Measurements from ENCODE around the gene CD1B. TPM values are rescaled to one million over a fixed set of nuclear protein-coding genes. Genes with fewer than 3 reads are reported as not detected.
"Not testable (repeated sequence)": the region's sequence is repeated elsewhere in the genome, so short reads cannot be mapped to it uniquely, and the experiment has no call there.

Gene CD1B
- total and polyA plus RNA-seq, 4 donors, result 0.19 TPM; not detected in 3

GRCh38 chr1:158353303-158354075 is 22.2 kb upstream of the CD1B start, which contains the start of gene CD1E (continued):
- TF ChIP-seq ZBTB33 (IDR thresholded peaks at IDR 0.05), result no peak
- no peak for TF ChIP-seq FOXA1 (IDR thresholded peaks at IDR 0.05)
- TF ChIP-seq HNF4G (IDR thresholded peaks at IDR 0.05), result no peak
- no peak for TF ChIP-seq YY1 (IDR thresholded peaks at IDR 0.05)

GRCh38 chr1:158348946-158349345 is 17.6 kb upstream of the CD1B start:
- WGBS, result 92% methylated on average over 24 of the region's 24 CpGs
- not testable (repeated sequence) for H3K9me3 ChIP-seq (ENCODE audit: control insufficient read depth in 4 of 4, low read length in 3 of 4); H3K4me3 ChIP-seq (ENCODE audit: low read depth in 1 of 3, low read length in 3 of 3)

DNA sequence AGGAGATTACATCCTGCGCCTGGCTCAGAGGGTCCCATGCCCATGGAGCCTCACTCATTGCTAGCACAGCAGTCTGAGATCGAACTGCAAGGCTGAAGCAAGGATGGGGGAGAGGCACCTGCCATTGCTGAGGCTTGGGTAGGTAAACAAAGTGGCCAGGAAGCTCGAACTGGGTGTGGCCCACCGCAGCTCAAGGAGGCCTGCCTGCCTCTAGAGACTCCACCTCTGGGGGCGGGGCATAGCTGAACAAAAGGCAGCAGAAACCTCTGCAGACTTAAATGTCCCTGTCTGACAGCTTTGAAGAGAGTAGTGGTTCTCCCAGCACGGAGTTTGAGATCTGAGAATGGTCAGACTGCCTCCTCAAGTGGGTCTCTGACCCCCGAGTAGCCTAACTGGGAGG is 5.1 kb upstream of the CD1B start:
- not testable (repeated sequence) for H3K4me1 ChIP-seq (ENCODE audit: control insufficient read depth in 4 of 4, insufficient read depth in 4 of 4, low read length in 3 of 4); H3K4me3 ChIP-seq (ENCODE audit: low read depth in 1 of 3, low read length in 3 of 3); DNase-seq (ENCODE audit: low spot score); H3K9me3 ChIP-seq (ENCODE audit: control insufficient read depth in 4 of 4, low read length in 3 of 4); H3K36me3 ChIP-seq (ENCODE audit: control insufficient read depth in 4 of 4, insufficient read depth in 3 of 4, low read depth in 1 of 4, low read length in 3 of 4); H3K9ac ChIP-seq (ENCODE audit: low read depth in 1 of 2, low read length in 2 of 2); H3K27ac ChIP-seq (ENCODE audit: low read depth in 1 of 2, low read length in 2 of 2); H3K27me3 ChIP-seq (ENCODE audit: control insufficient read depth in 4 of 4, insufficient read depth in 4 of 4, low read length in 3 of 4)
- 53% methylated on average over 7 of the region's 7 CpGs for WGBS

More at GRCh38 chr1:158348946-158349345, 17.6 kb upstream of the CD1B start:
- H3K27me3 ChIP-seq (ENCODE audit: control insufficient read depth in 4 of 4, insufficient read depth in 4 of 4, low read length in 3 of 4); H3K36me3 ChIP-seq (ENCODE audit: control insufficient read depth in 4 of 4, insufficient read depth in 3 of 4, low read depth in 1 of 4, low read length in 3 of 4); H3K9ac ChIP-seq (ENCODE audit: low read depth in 1 of 2, low read length in 2 of 2); DNase-seq (ENCODE audit: low spot score); H3K4me1 ChIP-seq (ENCODE audit: control insufficient read depth in 4 of 4, insufficient read depth in 4 of 4, low read length in 3 of 4); H3K27ac ChIP-seq (ENCODE audit: low read depth in 1 of 2, low read length in 2 of 2): not testable (repeated sequence)

- Histone ChIP-seq H3K9ac (ENCODE audit: low read depth in 1 of 2, low read length in 2 of 2) (no peak overlapping the region), H3K27me3 (ENCODE audit: control insufficient read depth in 4 of 4, insufficient read depth in 4 of 4, low read length in 3 of 4) (no peaks in the 10 kb centered on the region), H3K9me3 (ENCODE audit: control insufficient read depth in 4 of 4, low read length in 3 of 4) (no peaks in the 10 kb centered on the region), H3K4me3 (ENCODE audit: low read depth in 1 of 3, low read length in 3 of 3) (no peak overlapping the region), H3K4me1 (ENCODE audit: control insufficient read depth in 4 of 4, insufficient read depth in 4 of 4, low read length in 3 of 4) (no peaks in the 10 kb centered on the region), H3K36me3 (ENCODE audit: control insufficient read depth in 4 of 4, insufficient read depth in 3 of 4, low read depth in 1 of 4, low read length in 3 of 4) (no peaks in the 10 kb centered on the region), H3K27ac (ENCODE audit: low read depth in 1 of 2, low read length in 2 of 2) (no peak overlapping the region)
- TF ChIP-seq NR2F2 (IDR thresholded peaks at IDR 0.05) (no peak), HNF4A (conservative IDR thresholded peaks at IDR 0.05) (no peak), EGR1 (IDR thresholded peaks at IDR 0.05; ENCODE audit: low read depth in 2 of 2) (no peak), JUND (IDR thresholded peaks at IDR 0.05) (no peak), REST (IDR thresholded peaks at IDR 0.05) (no peak), FOXA1 (IDR thresholded peaks at IDR 0.05) (no peak), YY1 (IDR thresholded peaks at IDR 0.05) (no peak), HNF4G (IDR thresholded peaks at IDR 0.05) (no peak), GABPA (IDR thresholded peaks at IDR 0.05 in 1 of 2, conservative IDR thresholded peaks at IDR 0.05 in 1 of 2) (no peak), FOXA2 (IDR thresholded peaks at IDR 0.05) (no peak)
- TF ChIP-seq, protein P1, sequence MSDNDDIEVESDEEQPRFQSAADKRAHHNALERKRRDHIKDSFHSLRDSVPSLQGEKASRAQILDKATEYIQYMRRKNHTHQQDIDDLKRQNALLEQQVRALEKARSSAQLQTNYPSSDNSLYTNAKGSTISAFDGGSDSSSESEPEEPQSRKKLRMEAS (IDR thresholded peaks at IDR 0.05), result no peak
- TF ChIP-seq, protein P2, sequence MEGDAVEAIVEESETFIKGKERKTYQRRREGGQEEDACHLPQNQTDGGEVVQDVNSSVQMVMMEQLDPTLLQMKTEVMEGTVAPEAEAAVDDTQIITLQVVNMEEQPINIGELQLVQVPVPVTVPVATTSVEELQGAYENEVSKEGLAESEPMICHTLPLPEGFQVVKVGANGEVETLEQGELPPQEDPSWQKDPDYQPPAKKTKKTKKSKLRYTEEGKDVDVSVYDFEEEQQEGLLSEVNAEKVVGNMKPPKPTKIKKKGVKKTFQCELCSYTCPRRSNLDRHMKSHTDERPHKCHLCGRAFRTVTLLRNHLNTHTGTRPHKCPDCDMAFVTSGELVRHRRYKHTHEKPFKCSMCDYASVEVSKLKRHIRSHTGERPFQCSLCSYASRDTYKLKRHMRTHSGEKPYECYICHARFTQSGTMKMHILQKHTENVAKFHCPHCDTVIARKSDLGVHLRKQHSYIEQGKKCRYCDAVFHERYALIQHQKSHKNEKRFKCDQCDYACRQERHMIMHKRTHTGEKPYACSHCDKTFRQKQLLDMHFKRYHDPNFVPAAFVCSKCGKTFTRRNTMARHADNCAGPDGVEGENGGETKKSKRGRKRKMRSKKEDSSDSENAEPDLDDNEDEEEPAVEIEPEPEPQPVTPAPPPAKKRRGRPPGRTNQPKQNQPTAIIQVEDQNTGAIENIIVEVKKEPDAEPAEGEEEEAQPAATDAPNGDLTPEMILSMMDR (IDR thresholded peaks at IDR 0.05; ENCODE audit: low read depth, low read length, missing input control), result no peak
- no peak for DNase-seq (ENCODE audit: low spot score)
Measured at GRCh38 chr1:158335213-158335532, 3.8 kb upstream of the CD1B start.

All from liver (tissue), 9 donors.